Measurements from ENCODE around the gene PRSS38. TPM values are rescaled to one million over a fixed set of nuclear protein-coding genes. Genes with fewer than 3 reads are reported as not detected.
A peak's percentile ranks its signal among the peaks of the same experiment; 100 is the strongest.

The PRSS38 gene
- total and polyA plus RNA-seq, 4 donors = not detected

GRCh38 chr1:227776331-227776771 lies 39.1 kb upstream of the PRSS38 start:
- H3K4me3 ChIP-seq (ENCODE audit: low read length in 2 of 2) = no peak overlapping the region
- no peaks in the 10 kb centered on the region for H3K36me3 ChIP-seq (ENCODE audit: control insufficient read depth in 1 of 2, insufficient read depth in 2 of 2, low read length in 1 of 2)
- no peak for ATAC-seq (ENCODE audit: low FRiP score)
- intact Hi-C loops (cut with DNase I) = no loop called here
- H3K9me3 ChIP-seq (ENCODE audit: control insufficient read depth, low read length) = no peaks in the 10 kb centered on the region
- no peak overlapping the region for H3K27ac ChIP-seq (ENCODE audit: low read depth in 1 of 2, low read length in 2 of 2)
- H3K27me3 ChIP-seq (ENCODE audit: control insufficient read depth in 1 of 2, insufficient read depth in 2 of 2, low read length in 1 of 2) = no peaks in the 10 kb centered on the region
- DNase-seq = no peak
- H3K4me1 ChIP-seq (ENCODE audit: control insufficient read depth in 1 of 2, insufficient read depth in 2 of 2, low read length in 2 of 2) = no peaks in the 10 kb centered on the region
- 94% methylated on average over 7 of the region's 7 CpGs for WGBS, 2 donors

DNA sequence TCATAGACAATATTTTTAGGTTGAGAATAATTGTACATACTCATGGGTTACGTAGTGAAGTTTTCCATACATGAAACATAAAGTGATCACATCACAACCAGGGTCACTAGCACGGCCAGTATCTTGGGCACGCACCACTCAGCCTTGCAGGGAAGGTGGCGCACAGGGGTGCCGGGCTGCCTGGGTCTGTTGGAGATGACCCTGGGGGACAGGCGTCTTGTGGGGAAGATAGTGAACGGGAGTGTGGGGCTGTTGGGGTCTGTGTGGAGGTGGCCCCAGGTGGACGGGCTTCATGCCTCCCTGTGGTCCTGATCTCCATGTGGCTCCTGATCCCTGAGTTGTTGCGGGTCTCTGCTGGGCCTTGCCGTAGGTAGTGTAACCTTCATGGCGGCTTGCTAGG lies 38.3 kb upstream of the PRSS38 start:
- peak in 1 of 2 donors; percentile 57 for DNase-seq
- H3K27me3 ChIP-seq (ENCODE audit: control insufficient read depth in 1 of 2, insufficient read depth in 2 of 2, low read length in 1 of 2) = no peaks in the 10 kb centered on the region
- intact Hi-C loops (cut with DNase I) = no loop called here
- WGBS, 2 donors = 86 to 91% methylated on average over 11 of the region's 11 CpGs
- H3K36me3 ChIP-seq (ENCODE audit: control insufficient read depth in 1 of 2, insufficient read depth in 2 of 2, low read length in 1 of 2) = no peaks in the 10 kb centered on the region
- H3K4me1 ChIP-seq (ENCODE audit: control insufficient read depth in 1 of 2, insufficient read depth in 2 of 2, low read length in 2 of 2) = no peaks in the 10 kb centered on the region
- H3K27ac ChIP-seq (ENCODE audit: low read depth in 1 of 2, low read length in 2 of 2) = no peak overlapping the region
- H3K9me3 ChIP-seq (ENCODE audit: control insufficient read depth, low read length) = no peaks in the 10 kb centered on the region
- ATAC-seq (ENCODE audit: low FRiP score) = no peak
- H3K4me3 ChIP-seq (ENCODE audit: low read length in 2 of 2) = no peak overlapping the region

GRCh38 chr1:227777646-227778045 lies 37.8 kb upstream of the PRSS38 start:
- ATAC-seq (ENCODE audit: low FRiP score) = no peak
- WGBS, 2 donors = 97% methylated on average over 4 of the region's 4 CpGs
- intact Hi-C loops (cut with DNase I) = no loop called here
- Histone ChIP-seq H3K9me3 (ENCODE audit: control insufficient read depth, low read length) (no peaks in the 10 kb centered on the region), H3K27ac (ENCODE audit: low read depth in 1 of 2, low read length in 2 of 2) (no peak overlapping the region), H3K27me3 (ENCODE audit: control insufficient read depth in 1 of 2, insufficient read depth in 2 of 2, low read length in 1 of 2) (no peaks in the 10 kb centered on the region), H3K4me1 (ENCODE audit: control insufficient read depth in 1 of 2, insufficient read depth in 2 of 2, low read length in 2 of 2) (no peaks in the 10 kb centered on the region), H3K36me3 (ENCODE audit: control insufficient read depth in 1 of 2, insufficient read depth in 2 of 2, low read length in 1 of 2) (no peaks in the 10 kb centered on the region), H3K4me3 (ENCODE audit: low read length in 2 of 2) (no peak overlapping the region)
- no peak for DNase-seq

GRCh38 chr1:227778401-227778947 lies 37.0 kb upstream of the PRSS38 start:
- Histone ChIP-seq H3K36me3 (ENCODE audit: control insufficient read depth in 1 of 2, insufficient read depth in 2 of 2, low read length in 1 of 2) (no peaks in the 10 kb centered on the region), H3K27ac (ENCODE audit: low read depth in 1 of 2, low read length in 2 of 2) (no peak overlapping the region), H3K9me3 (ENCODE audit: control insufficient read depth, low read length) (no peaks in the 10 kb centered on the region), H3K4me1 (ENCODE audit: control insufficient read depth in 1 of 2, insufficient read depth in 2 of 2, low read length in 2 of 2) (no peaks in the 10 kb centered on the region), H3K4me3 (ENCODE audit: low read length in 2 of 2) (no peak overlapping the region), H3K27me3 (ENCODE audit: control insufficient read depth in 1 of 2, insufficient read depth in 2 of 2, low read length in 1 of 2) (no peaks in the 10 kb centered on the region)
- WGBS, 2 donors = 62 to 75% methylated on average over 8 of the region's 8 CpGs
- intact Hi-C loops (cut with DNase I) = no loop called here
- DNase-seq (no peak), ATAC-seq (ENCODE audit: low FRiP score) (no peak)

- intact Hi-C loops (cut with DNase I) = no loop called here
- no peak for ATAC-seq (ENCODE audit: low FRiP score)
- Histone ChIP-seq H3K36me3 (ENCODE audit: control insufficient read depth in 1 of 2, insufficient read depth in 2 of 2, low read length in 1 of 2) (no peaks in the 10 kb centered on the region), H3K4me3 (ENCODE audit: low read length in 2 of 2) (no peak overlapping the region), H3K4me1 (ENCODE audit: control insufficient read depth in 1 of 2, insufficient read depth in 2 of 2, low read length in 2 of 2) (no peaks in the 10 kb centered on the region), H3K27me3 (ENCODE audit: control insufficient read depth in 1 of 2, insufficient read depth in 2 of 2, low read length in 1 of 2) (no peaks in the 10 kb centered on the region), H3K27ac (ENCODE audit: low read depth in 1 of 2, low read length in 2 of 2) (no peak overlapping the region), H3K9me3 (ENCODE audit: control insufficient read depth, low read length) (no peaks in the 10 kb centered on the region)
- no peak for DNase-seq
- 89 to 94% methylated on average over 10 of the region's 10 CpGs for WGBS, 2 donors
These were observed 36.4 kb upstream of the PRSS38 start for GRCh38 chr1:227779021-227779441.

DNA sequence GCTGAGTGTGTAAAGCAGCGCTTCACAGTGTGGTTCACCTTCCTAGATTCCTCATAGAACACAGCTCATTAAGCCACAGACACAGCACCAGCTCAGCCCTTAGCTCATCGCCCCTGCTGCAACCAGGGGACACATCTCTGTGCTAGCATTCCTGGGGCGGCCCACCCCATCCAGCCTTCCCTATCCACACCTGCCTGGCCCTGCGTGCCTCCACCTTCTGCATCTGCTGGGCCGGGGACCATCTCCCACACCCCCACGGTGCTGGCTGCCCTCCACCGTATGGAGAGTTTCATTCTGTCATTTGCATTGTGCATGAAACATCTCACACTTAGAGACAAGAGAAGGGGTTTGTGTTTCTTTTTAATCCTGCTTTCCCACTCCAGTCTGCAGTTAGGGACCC lies 35.8 kb upstream of the PRSS38 start:
- H3K4me1 ChIP-seq (ENCODE audit: control insufficient read depth in 1 of 2, insufficient read depth in 2 of 2, low read length in 2 of 2) = no peaks in the 10 kb centered on the region
- H3K27me3 ChIP-seq (ENCODE audit: control insufficient read depth in 1 of 2, insufficient read depth in 2 of 2, low read length in 1 of 2) = no peaks in the 10 kb centered on the region
- ATAC-seq (ENCODE audit: low FRiP score) (no peak), DNase-seq (no peak)
- H3K9me3 ChIP-seq (ENCODE audit: control insufficient read depth, low read length) = no peaks in the 10 kb centered on the region
- intact Hi-C loops (cut with DNase I) = loop anchor here in 1 of 2 donors (10.0 kb wide), 2 partner anchors 45 to 385 kb away; partner anchors contain the start of genes IBA57, JMJD4 and SNAP47
- WGBS, 2 donors = 96 to 97% methylated on average over 7 of the region's 7 CpGs
- H3K27ac ChIP-seq (ENCODE audit: low read depth in 1 of 2, low read length in 2 of 2) = no peak overlapping the region
- no peaks in the 10 kb centered on the region for H3K36me3 ChIP-seq (ENCODE audit: control insufficient read depth in 1 of 2, insufficient read depth in 2 of 2, low read length in 1 of 2)
- no peak overlapping the region for H3K4me3 ChIP-seq (ENCODE audit: low read length in 2 of 2)

- no peak overlapping the region for H3K4me3 ChIP-seq (ENCODE audit: low read length in 2 of 2)
- H3K4me1 ChIP-seq (ENCODE audit: control insufficient read depth in 1 of 2, insufficient read depth in 2 of 2, low read length in 2 of 2) = no peaks in the 10 kb centered on the region
- no peak overlapping the region for H3K27ac ChIP-seq (ENCODE audit: low read depth in 1 of 2, low read length in 2 of 2)
- H3K27me3 ChIP-seq (ENCODE audit: control insufficient read depth in 1 of 2, insufficient read depth in 2 of 2, low read length in 1 of 2) = no peaks in the 10 kb centered on the region
- ATAC-seq (ENCODE audit: low FRiP score) (no peak), DNase-seq (no peak)
- no peaks in the 10 kb centered on the region for H3K9me3 ChIP-seq (ENCODE audit: control insufficient read depth, low read length)
- H3K36me3 ChIP-seq (ENCODE audit: control insufficient read depth in 1 of 2, insufficient read depth in 2 of 2, low read length in 1 of 2) = no peaks in the 10 kb centered on the region
- WGBS, 2 donors = 84 to 94% methylated on average over 23 of the region's 23 CpGs
- intact Hi-C loops (cut with DNase I) = loop anchor here in 1 of 2 donors (10.0 kb wide), 2 partner anchors 46 to 384 kb away; partner anchors contain the start of genes IBA57, JMJD4 and SNAP47
These were observed 35.1 kb upstream of the PRSS38 start for GRCh38 chr1:227780101-227781044.

DNA sequence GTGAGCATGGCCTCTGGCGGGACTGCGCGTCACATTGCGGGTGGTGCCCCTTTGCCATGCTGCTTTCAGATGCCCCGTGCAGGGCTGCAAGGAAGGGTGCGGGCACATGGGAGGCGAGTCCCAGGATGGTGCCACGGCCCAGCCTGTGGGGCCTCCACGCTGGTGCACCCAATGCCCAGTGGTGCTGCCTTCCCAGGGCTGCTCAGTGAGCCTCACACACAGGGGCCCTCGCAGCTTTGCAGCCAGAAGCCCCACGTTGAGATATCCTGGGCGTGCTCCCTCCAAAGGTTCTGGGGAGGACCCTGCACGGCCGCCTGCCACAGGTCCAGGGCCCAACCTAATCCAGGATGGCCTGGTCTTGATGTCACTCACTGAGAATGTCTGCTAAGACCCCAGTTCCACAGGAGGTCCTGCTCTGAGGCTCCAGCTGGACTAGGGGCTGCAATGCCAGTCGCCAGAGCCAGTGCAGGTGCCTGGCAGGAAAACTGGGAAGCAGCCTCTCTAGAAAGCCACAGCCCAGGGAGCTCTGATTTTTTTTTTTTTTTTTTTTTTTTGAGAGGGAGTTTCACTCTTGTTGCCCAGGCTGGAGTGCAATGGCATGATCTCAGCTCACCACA lies 34.1 kb upstream of the PRSS38 start:
- intact Hi-C loops (cut with DNase I) = loop anchor here in 1 of 2 donors (10.0 kb wide), 2 partner anchors 47 to 383 kb away; partner anchors contain the start of genes IBA57, JMJD4 and SNAP47
- no peaks in the 10 kb centered on the region for H3K36me3 ChIP-seq (ENCODE audit: control insufficient read depth in 1 of 2, insufficient read depth in 2 of 2, low read length in 1 of 2)
- no peaks in the 10 kb centered on the region for H3K4me1 ChIP-seq (ENCODE audit: control insufficient read depth in 1 of 2, insufficient read depth in 2 of 2, low read length in 2 of 2)
- no peaks in the 10 kb centered on the region for H3K27me3 ChIP-seq (ENCODE audit: control insufficient read depth in 1 of 2, insufficient read depth in 2 of 2, low read length in 1 of 2)
- ATAC-seq (ENCODE audit: low FRiP score) = peak; percentile 27
- no peaks in the 10 kb centered on the region for H3K9me3 ChIP-seq (ENCODE audit: control insufficient read depth, low read length)
- H3K27ac ChIP-seq (ENCODE audit: low read depth in 1 of 2, low read length in 2 of 2) = no peak overlapping the region
- H3K4me3 ChIP-seq (ENCODE audit: low read length in 2 of 2) = no peak overlapping the region
- 93 to 97% methylated on average over 15 of the region's 15 CpGs for WGBS, 2 donors
- DNase-seq = no peak

Measured in aorta (tissue), 5 donors.